Ovary (tissue), 9 donors: Measurements from ENCODE around the gene NF1. TPM values are rescaled to one million over a fixed set of nuclear protein-coding genes. Genes with fewer than 3 reads are reported as not detected.
"Not testable (repeated sequence)": the region's sequence is repeated elsewhere in the genome, so short reads cannot be mapped to it uniquely, and the experiment has no call there.

Experiments
- DNase-seq, 5 donors: peaks; one replicate each; pipeline ENCODE4 v3.0.0-alpha.2; 2019 to 2020
- H3K27ac ChIP-seq, 2 donors: fragments of 200-600 bp; one replicate each; pipeline versions ENCODE4 v1.5.1 to v1.8.0; 2019 to 2022
- H3K27me3 ChIP-seq: fragments of 200-600 bp; one replicate; pipeline ENCODE4 v1.8.0; 2022
- H3K36me3 ChIP-seq: fragments of 200-600 bp; sonication (generic); one replicate; pipeline ENCODE4 v1.5.1; 2019
- H3K4me1 ChIP-seq: one replicate; pipeline ENCODE4 v1.8.1; 2013; ENCODE audit warnings: mild to moderate bottlenecking, moderate library complexity; ENCODE audit not compliant: insufficient read depth
- H3K4me3 ChIP-seq: fragments of 200-600 bp; sonication (generic); one replicate; pipeline ENCODE4 v1.5.1; 2017
- H3K9me3 ChIP-seq, 2 donors: fragments of 200-600 bp in 1 of 2; sonication (generic) in 1 of 2; one replicate each; pipeline versions ENCODE4 v1.5.1 to v1.8.1; 2013 to 2019; ENCODE audit warnings: mild to moderate bottlenecking in 1 of 2, moderate library complexity in 1 of 2
- CTCF ChIP-seq, 3 donors: fragments of 450-650 bp in 2 of 3; fragments of 200-600 bp in 1 of 3; IDR thresholded peaks; one replicate each; pipeline versions ENCODE4 v1.5.1 to v1.8.0; 2016 to 2022; ENCODE audit warnings: antibody characterized with exemption in 3 of 3, mild to moderate bottlenecking in 1 of 3
- EP300 ChIP-seq: sonication (generic); formaldehyde crosslinking; IDR thresholded peaks from one replicate; pipeline ENCODE4 v1.6.1; 2017; ENCODE audit warnings: antibody characterized with exemption
- POLR2A ChIP-seq: fragments of 450-650 bp; IDR thresholded peaks from one replicate; pipeline ENCODE4 v1.6.1; 2017; ENCODE audit warnings: antibody characterized with exemption, mild to moderate bottlenecking, moderate library complexity
- WGBS, 3 donors: extraction: QIAGEN DNeasy Blood & Tissue Kit in 1 of 3; methylation state at CpG; one replicate each; pipeline versions ENCODE4 v1.1.5 to v1.1.7; 2013 to 2017; 5-methylcytosine and 5-hydroxymethylcytosine counted together
- intact Hi-C, 4 donors: fragments of 100-400 bp; cut with DNase I; formaldehyde crosslinking; loops; one replicate each; pipeline versions ENCODE4 v1.11.0 to v1.15.1; 2022 to 2023
- polyA plus RNA-seq, 2 donors: library from polyadenylated mRNA; stranded (reverse); fragments of 200-250 nt in 1 of 2; fragments of 350-450 nt in 1 of 2; fragmentation: Illumina TruSeq in 1 of 2; extraction: RNeasy Lipid Tissue Mini Kit (QIAGEN cat#74804) in 1 of 2; gene quantifications; one replicate each; pipeline ENCODE4 v1.2.3, GENCODE V29; 2013 to 2014
- total RNA-seq, 7 donors: library from RNA; depleted of rRNA in 2 of 7; stranded (reverse); fragments of >200 nt in 2 of 7; fragmentation: NEBNext Ultra II Directional in 3 of 7; extraction: Animal tissue kit (Norgen Biotek cat#: 25700) in 3 of 7; gene quantifications; one replicate each; pipeline versions ENCODE4 v1.1.0 to v1.2.4, GENCODE V29; 2016 to 2023
- donor health status: DM: no; HTN: no; CAD: no; lungs with moderate emphysema.
- donor health status: DM: no; HTN: no; CAD: no.
- donor health status: Bipolar disorder and iron deficiency.
- donor health status: DM: yes; HTN: yes; CAD: no.
- donor health status: DM: no; HTN: no; CAD: no.
- donor health status: DM: yes; HTN: yes; CAD: no.

The NF1 gene
- total and polyA plus RNA-seq, 9 donors: 11.1 to 62.0 (median 57.0) TPM

- H3K27me3 ChIP-seq: no peaks in the 10 kb centered on the region
- TF ChIP-seq CTCF (IDR thresholded peaks at IDR 0.05) (no peak), POLR2A (no peak), EP300 (no peak)
- no peak for DNase-seq
- no peaks in the 10 kb centered on the region for H3K4me1 ChIP-seq
- no peaks in the 10 kb centered on the region for H3K9me3 ChIP-seq
- intact Hi-C loops: no loop called here
- no peaks in the 10 kb centered on the region for H3K36me3 ChIP-seq
- no peak overlapping the region for H3K4me3 ChIP-seq
- H3K27ac ChIP-seq: no peak overlapping the region
Measured at GRCh38 chr17:31378638-31379037, 283.9 kb downstream of the NF1 start.

GRCh38 chr17:31379597-31380205, 284.9 kb downstream of the NF1 start:
- no peak for DNase-seq
- H3K4me3 ChIP-seq: no peak overlapping the region
- no peaks in the 10 kb centered on the region for H3K9me3 ChIP-seq
- intact Hi-C loops: no loop called here
- no peaks in the 10 kb centered on the region for H3K4me1 ChIP-seq
- WGBS, 3 donors: 99 to 100% (median 100%) methylated on average over 1 of the region's 1 CpG
- H3K27me3 ChIP-seq: no peaks in the 10 kb centered on the region
- no peak overlapping the region for H3K27ac ChIP-seq
- no peaks in the 10 kb centered on the region for H3K36me3 ChIP-seq
- TF ChIP-seq POLR2A (no peak), CTCF (IDR thresholded peaks at IDR 0.05) (no peak), EP300 (no peak)

GRCh38 chr17:31381165-31381668, 286.4 kb downstream of the NF1 start:
- no peaks in the 10 kb centered on the region for H3K9me3 ChIP-seq
- TF ChIP-seq EP300: no peak
- TF ChIP-seq CTCF (IDR thresholded peaks at IDR 0.05): no peak
- no peak for TF ChIP-seq POLR2A

GRCh38 chr17:31382668-31383275, 288.0 kb downstream of the NF1 start:
- H3K36me3 ChIP-seq, intact Hi-C loops, DNase-seq, H3K4me3 ChIP-seq, H3K9me3 ChIP-seq, H3K27ac ChIP-seq, H3K27me3 ChIP-seq, H3K4me1 ChIP-seq: not testable (repeated sequence)
- 95 to 96% (median 96%) methylated on average over 11 of the region's 11 CpGs for WGBS, 3 donors

More at GRCh38 chr17:31381165-31381668, 286.4 kb downstream of the NF1 start:
- Histone ChIP-seq H3K36me3 (no peaks in the 10 kb centered on the region), H3K27me3 (no peaks in the 10 kb centered on the region), H3K27ac (no peak overlapping the region), H3K4me1 (no peaks in the 10 kb centered on the region), H3K4me3 (no peak overlapping the region)
- intact Hi-C loops: no loop called here
- DNase-seq: no peak

- H3K4me1 ChIP-seq, H3K4me3 ChIP-seq, H3K36me3 ChIP-seq, DNase-seq, intact Hi-C loops, H3K27ac ChIP-seq, H3K9me3 ChIP-seq, H3K27me3 ChIP-seq: not testable (repeated sequence)
- WGBS, 3 donors: 94 to 97% (median 95%) methylated on average over 6 of the region's 6 CpGs
Measured at GRCh38 chr17:31383488-31383887, 288.7 kb downstream of the NF1 start.
